D721Med (cell line): ENCODE results near the gene TNFSF11.

Source experiments
- DNase-seq: peaks from one replicate; pipeline ENCODE4 v3.0.0; 2011; ENCODE audit warnings: low spot score; ENCODE audit not compliant: insufficient read length
- FAIRE-seq: peaks from 2 replicates; lab custom pipeline; 2011; peaks lifted over from hg19 to GRCh38; lab: Jason Lieb, UNC
- TF ChIP-seq, protein P1 (sequence below): IDR thresholded peaks from 2 replicates; pipeline ENCODE4 v1.5.1; 2012; ENCODE audit warnings: mild to moderate bottlenecking, control low read depth; ENCODE audit not compliant: insufficient read depth; ENCODE audit errors: missing control alignments

Gene TNFSF11

GRCh38 chr13:42628666-42629065 lies 54.7 kb downstream of the TNFSF11 start:
- TF ChIP-seq, protein P1, sequence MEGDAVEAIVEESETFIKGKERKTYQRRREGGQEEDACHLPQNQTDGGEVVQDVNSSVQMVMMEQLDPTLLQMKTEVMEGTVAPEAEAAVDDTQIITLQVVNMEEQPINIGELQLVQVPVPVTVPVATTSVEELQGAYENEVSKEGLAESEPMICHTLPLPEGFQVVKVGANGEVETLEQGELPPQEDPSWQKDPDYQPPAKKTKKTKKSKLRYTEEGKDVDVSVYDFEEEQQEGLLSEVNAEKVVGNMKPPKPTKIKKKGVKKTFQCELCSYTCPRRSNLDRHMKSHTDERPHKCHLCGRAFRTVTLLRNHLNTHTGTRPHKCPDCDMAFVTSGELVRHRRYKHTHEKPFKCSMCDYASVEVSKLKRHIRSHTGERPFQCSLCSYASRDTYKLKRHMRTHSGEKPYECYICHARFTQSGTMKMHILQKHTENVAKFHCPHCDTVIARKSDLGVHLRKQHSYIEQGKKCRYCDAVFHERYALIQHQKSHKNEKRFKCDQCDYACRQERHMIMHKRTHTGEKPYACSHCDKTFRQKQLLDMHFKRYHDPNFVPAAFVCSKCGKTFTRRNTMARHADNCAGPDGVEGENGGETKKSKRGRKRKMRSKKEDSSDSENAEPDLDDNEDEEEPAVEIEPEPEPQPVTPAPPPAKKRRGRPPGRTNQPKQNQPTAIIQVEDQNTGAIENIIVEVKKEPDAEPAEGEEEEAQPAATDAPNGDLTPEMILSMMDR: no peak
- no peak for FAIRE-seq
- DNase-seq: no peak

- TF ChIP-seq, protein P1: no peak
- no peak for FAIRE-seq
- no peak for DNase-seq
These were observed 57.2 kb downstream of the TNFSF11 start for GRCh38 chr13:42631181-42631580.

- FAIRE-seq (no peak), DNase-seq (no peak)
- TF ChIP-seq, protein P1: no peak
These were observed 59.5 kb downstream of the TNFSF11 start for GRCh38 chr13:42633495-42633894.

DNA sequence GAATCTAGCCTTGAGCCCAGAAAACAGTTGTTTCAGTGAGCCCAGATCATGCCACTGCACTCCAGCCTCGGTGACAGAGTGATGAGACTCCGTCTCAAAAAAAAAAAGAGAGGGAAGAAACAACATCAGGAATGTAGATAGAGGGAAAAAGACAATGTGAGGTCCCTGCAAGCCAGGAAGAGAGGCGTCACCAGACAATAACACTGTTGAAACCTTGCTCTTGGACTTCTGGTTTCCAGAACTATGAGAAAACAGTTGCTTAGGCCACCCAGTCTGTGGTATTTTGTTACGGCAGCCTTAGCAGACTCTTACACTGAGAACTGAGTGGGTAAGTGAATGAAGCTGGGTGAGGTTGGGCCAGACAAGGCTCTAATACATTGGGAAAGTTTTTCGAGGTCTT lies 64.1 kb downstream of the TNFSF11 start:
- TF ChIP-seq, protein P1: no peak
- DNase-seq (no peak), FAIRE-seq (no peak)

- DNase-seq (no peak), FAIRE-seq (no peak)
- TF ChIP-seq, protein P1: no peak
These were observed 64.9 kb downstream of the TNFSF11 start for GRCh38 chr13:42638886-42639285.

- FAIRE-seq: no peak
- DNase-seq: no peak
These were observed 69.1 kb downstream of the TNFSF11 start for GRCh38 chr13:42643076-42643475.

DNA sequence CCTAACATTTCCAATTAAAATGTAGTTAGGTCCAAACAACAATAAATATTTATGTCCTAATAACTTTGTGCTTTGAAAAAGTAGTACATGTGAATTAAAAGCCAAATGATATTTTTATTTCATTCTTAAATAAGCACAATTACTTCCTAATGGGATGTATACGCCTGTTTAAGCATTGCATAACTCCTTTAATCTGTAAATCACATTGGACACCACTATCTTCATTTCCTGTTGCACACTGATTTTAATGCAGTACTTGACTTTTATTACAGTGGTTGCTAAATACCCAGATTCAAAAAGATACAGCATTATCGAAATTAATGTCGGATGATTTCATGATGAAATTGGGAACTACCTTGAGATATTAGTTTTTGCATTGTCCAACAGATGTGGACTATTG lies 70.9 kb downstream of the TNFSF11 start:
- DNase-seq: no peak
- TF ChIP-seq, protein P1: no peak
- no peak for FAIRE-seq

More at GRCh38 chr13:42643076-42643475, 69.1 kb downstream of the TNFSF11 start:
- TF ChIP-seq, protein P1: no peak
